ENCODE data around the gene GPR61.
A peak's percentile ranks its signal among the peaks of the same experiment; 100 is the strongest.

GPR61 gene

GRCh38 chr1:109534307-109534858, 5.3 kb upstream of the GPR61 start:
- H3K9me3 ChIP-seq (ENCODE audit: severe bottlenecking) = no peaks in the 10 kb centered on the region
- H3K4me3 ChIP-seq (ENCODE audit: low read depth, low read length) = no peak overlapping the region
- TF ChIP-seq CTCF (IDR thresholded peaks at IDR 0.05; ENCODE audit: low read depth, low read length) = no peak
- H3K27ac ChIP-seq = no peak overlapping the region
- H3K27me3 ChIP-seq (ENCODE audit: insufficient read depth, low read depth, severe bottlenecking) = no peaks in the 10 kb centered on the region
- no peak for DNase-seq
- no peaks in the 10 kb centered on the region for H3K36me3 ChIP-seq

GRCh38 chr1:109535481-109535880, 4.2 kb upstream of the GPR61 start:
- H3K4me3 ChIP-seq (ENCODE audit: low read depth, low read length) = no peak overlapping the region
- no peaks in the 10 kb centered on the region for H3K36me3 ChIP-seq
- H3K27me3 ChIP-seq (ENCODE audit: insufficient read depth, low read depth, severe bottlenecking) = no peaks in the 10 kb centered on the region
- DNase-seq = no peak
- peak overlapping the region; percentile 63 for H3K27ac ChIP-seq
- no peaks in the 10 kb centered on the region for H3K9me3 ChIP-seq (ENCODE audit: severe bottlenecking)
- TF ChIP-seq CTCF (IDR thresholded peaks at IDR 0.05; ENCODE audit: low read depth, low read length) = no peak

DNA sequence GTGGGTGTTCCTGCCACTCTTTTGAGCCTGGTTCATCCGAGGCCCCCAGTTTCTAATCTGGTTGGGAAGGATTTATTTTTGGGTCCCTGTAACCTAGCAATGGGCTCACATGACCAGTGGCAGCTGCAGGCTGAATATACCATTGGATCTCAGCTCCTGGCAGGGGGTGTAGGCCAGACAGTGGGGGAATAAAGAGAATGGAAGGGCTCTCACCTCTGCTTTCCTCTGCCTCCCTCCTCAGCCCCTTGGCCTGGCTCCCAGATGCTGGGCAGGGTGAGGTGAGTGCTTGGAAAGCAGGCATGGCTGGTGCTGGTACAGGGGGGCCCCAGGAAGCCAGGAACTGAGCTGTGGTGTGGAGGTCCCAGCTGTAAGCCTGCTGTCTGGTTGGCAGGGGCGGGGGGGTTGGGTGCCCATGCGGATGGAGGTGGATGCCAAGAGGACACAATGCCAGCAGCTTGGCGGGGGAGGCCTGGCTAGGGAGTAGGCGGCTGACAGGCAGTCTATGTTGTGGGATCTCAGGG, 3.6 kb upstream of the GPR61 start:
- DNase-seq = peak; percentile 70
- H3K9me3 ChIP-seq (ENCODE audit: severe bottlenecking) = no peaks in the 10 kb centered on the region
- peak overlapping the region; percentile 63 for H3K27ac ChIP-seq
- H3K4me3 ChIP-seq (ENCODE audit: low read depth, low read length) = no peak overlapping the region
- no peaks in the 10 kb centered on the region for H3K27me3 ChIP-seq (ENCODE audit: insufficient read depth, low read depth, severe bottlenecking)
- H3K36me3 ChIP-seq = no peaks in the 10 kb centered on the region
- no peak for TF ChIP-seq CTCF (IDR thresholded peaks at IDR 0.05; ENCODE audit: low read depth, low read length)

GRCh38 chr1:109537450-109538178, 2.1 kb upstream of the GPR61 start:
- no peaks in the 10 kb centered on the region for H3K9me3 ChIP-seq (ENCODE audit: severe bottlenecking)
- H3K4me3 ChIP-seq (ENCODE audit: low read depth, low read length) = no peak overlapping the region
- peak; percentile 47 for DNase-seq
- peak overlapping the region; percentile 3; the same call in 1 of the 2 replicates for H3K27ac ChIP-seq
- H3K27me3 ChIP-seq (ENCODE audit: insufficient read depth, low read depth, severe bottlenecking) = no peaks in the 10 kb centered on the region
- no peaks in the 10 kb centered on the region for H3K36me3 ChIP-seq
- TF ChIP-seq CTCF (IDR thresholded peaks at IDR 0.05; ENCODE audit: low read depth, low read length) = no peak

DNA sequence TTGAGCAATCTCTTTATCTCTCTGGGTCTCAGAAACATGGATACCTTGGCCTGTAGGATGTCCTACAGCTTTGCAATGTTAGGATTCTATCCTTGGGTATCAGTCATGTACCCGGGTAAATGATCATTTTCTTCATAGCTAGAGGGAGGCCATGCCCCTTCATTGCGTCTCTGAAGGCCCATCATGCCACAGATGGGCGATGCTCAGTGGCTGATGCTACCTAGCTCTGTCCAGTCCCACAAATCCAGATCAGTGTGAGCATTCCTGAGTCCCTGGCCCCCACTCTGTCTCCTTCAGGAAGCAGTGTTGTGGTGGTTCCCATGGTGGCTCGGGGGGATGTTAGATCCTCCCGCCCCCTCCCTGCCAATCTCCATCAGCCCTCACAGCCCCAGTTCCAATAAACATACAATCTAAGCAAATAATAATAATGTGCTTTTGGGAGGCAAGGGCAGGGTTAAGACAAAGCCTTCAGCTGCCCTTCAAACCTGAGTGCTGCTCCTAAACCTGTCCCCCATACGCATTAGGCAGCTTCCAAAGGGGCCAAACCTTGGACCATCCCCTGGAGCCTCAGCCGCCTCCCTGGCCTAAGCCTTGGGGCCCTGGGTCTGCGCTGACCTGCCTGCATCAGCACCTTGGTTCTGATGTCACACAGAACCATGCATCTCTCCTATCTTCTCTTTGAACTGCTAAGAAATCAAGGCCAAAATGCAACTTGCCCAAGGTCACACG, 681 bp upstream of the GPR61 start:
- Histone ChIP-seq H3K36me3 (no peaks in the 10 kb centered on the region), H3K27me3 (ENCODE audit: insufficient read depth, low read depth, severe bottlenecking) (no peaks in the 10 kb centered on the region), H3K9me3 (ENCODE audit: severe bottlenecking) (no peaks in the 10 kb centered on the region), H3K27ac (no peak overlapping the region; the same call in 1 of the 2 replicates), H3K4me3 (ENCODE audit: low read depth, low read length) (no peak overlapping the region)
- no peak for DNase-seq
- no peak for TF ChIP-seq CTCF (IDR thresholded peaks at IDR 0.05; ENCODE audit: low read depth, low read length)

Measured in WERI-Rb-1 (cell line).